GM19023 (cell line): ENCODE results near the gene SMAD1.

Experiments used
- ATAC-seq: cut with Tn5 transposase; IDR thresholded peaks from one replicate; pipeline ENCODE4 v1.9.1; 2021; ENCODE audit warnings: mild to moderate bottlenecking, moderate library complexity; ENCODE audit not compliant: unreplicated experiment

Gene SMAD1

DNA sequence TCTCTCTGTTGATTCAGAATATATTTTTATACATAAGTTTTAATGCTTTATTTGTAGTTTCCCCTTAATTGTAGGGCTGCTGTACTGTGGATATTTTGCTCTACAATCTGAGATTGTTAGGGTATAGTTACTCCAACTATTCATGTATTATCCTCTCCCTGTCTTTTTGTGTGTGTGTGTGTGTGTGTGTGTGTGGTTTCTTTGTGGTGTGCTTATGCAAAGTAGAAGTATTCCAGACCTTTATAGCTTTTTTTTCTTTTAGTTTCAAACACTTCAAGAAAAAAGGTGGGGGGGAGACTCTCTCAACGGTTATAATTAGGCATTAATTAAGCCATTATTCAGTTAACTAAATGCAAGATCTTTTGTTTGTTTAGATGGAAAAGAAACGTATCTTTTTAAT lies 6.7 kb downstream of the SMAD1 start:
- no peak for ATAC-seq

- ATAC-seq = no peak
Measured at GRCh38 chr4:145489556-145489955, 7.9 kb downstream of the SMAD1 start.

DNA sequence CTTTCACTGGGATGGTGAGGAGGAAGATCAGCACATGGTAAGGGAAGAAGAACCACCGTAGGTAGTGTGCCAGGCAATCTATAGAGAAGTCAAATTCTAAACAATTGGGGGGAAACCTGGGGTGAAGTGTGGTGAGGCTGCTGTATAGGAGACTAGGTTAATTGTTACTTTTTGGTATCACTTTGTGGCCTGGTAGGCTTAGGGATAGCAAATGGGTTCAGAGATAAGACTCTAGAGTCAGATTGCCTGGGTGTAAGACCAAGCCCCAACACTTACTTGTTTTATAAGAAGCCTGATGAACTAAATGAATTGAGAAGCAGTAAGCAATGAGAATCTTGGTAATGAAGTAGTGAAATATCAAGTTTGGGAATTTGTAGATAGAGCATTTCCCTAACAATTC lies 8.7 kb downstream of the SMAD1 start:
- no peak for ATAC-seq

DNA sequence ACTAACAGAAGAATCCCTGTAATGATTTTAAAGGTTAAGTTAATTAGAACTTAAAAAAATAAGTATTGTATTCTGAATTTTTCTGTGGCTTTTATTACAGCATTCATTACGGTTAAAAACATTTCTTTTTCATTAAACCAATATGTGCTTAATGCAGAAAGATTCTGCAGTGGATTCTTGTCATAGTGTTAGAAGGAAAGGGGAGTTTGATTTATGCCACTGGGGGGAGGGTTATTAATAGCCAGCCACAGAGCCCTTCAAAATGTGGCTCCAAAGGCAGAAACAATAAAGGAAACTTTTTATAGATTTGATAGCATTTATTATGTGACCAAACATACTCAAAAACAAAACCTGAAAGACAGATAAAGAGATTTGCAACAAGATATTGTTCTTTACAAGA lies 9.1 kb downstream of the SMAD1 start:
- no peak for ATAC-seq

DNA sequence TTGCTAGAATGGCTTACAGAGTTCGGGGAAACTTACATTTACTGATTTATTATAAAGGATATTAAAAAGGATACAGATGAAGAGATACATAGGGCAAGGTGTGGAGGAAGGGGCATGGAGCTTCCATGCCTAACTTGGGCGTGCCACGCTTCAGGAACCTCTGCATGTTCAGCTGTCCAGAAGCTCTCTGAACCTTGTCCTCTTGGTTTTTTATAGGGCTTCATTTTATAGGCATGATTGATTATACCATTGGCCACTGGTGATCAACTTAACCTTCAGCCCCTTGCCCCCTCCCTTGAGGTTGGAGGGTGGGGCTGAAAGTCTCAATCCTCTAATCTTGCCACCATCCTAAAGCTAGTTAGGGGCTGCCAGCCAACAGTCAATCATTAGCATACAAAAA lies 10.7 kb downstream of the SMAD1 start:
- no peak for ATAC-seq

- ATAC-seq = no peak
Measured at GRCh38 chr4:145493166-145493565, 11.5 kb downstream of the SMAD1 start.

DNA sequence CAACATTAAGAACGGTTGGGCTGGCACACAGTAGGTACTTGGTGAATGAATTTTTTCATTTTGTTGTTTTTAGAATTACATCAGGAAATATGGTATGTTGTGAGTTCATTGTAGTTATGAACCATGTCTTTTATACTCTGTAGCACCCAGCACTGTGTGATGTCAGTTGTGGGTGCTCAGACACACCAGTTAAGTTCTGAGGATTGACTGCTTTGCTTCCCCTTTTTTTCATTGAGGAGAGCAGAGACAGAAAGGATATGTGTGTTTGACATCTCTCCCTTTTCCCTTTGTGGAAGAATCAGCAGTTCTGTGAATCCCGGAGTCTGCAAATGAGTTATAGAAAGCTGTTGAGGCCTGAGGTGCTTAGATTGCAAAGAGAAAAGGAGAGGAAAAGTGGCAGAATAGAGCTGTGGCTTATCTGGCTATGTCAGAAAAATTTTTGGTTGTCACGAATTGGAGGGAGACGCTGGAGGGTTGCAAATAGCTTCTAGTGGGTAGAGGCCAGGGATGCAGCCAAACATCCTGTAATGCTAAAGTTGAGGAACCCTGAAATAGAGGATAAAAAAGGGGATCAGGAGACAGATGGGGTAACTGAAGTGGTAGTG lies 13.1 kb downstream of the SMAD1 start:
- no peak for ATAC-seq

DNA sequence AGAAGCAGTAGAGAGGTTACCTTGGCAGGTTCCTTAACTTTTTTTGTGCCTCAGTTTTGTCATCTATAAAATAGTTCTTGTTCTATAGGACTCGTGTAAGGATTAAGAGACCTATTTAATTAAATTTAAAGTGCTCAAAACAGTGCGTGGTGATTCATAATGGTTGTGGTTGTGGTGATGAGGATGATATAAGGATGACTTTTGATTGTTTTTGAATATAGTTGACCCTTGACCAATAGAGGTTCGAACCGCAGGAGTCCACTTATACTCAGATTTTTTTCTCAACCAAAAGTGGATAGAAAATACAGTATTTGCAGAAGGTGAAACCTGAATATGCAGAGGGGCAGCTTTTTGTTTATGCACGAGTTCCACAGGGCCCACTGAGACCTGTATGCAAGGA lies 14.6 kb downstream of the SMAD1 start:
- no peak for ATAC-seq

DNA sequence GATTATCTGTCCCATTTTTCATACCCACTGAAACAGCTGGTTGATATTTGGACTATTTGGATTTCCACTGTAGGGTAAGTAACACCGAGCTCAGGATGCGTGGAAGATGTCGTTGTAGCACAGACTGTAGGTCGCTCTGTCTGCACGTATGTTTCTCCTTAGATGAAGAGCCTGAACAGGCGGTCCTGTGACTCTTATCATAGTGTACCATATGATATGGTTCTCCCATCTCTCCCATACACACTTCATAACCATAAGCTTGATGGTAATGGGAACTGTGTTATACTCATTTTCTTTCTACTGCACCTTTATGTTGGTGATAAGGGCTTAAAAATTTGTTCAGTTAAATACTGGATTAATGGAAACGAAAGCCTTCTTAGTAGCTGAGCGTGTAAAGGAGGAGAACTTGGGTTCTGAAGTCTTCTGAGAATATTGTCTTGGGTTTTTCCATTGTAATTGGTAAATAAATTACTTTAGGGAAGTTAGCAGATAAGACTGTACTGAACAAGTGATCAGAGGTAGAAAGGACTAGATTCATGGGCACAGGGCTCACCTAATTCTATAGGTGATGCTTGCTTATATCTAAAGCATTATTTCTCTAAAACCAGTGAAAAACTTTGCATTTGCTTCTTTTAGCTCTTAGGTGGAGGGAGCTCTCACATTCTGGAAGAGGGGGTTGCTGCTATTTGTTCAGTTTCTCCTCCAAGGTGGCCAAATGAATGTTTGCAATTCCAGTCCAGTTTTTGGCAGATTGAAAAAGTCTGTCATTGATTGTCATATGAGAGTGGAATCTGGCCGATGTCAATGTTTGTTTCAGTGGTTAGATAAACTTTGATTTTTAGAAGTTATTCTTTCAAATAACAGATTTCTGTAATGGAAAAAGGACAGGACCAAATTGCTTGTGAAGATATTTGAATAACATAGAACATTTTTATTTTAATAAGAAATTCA lies 15.8 kb downstream of the SMAD1 start:
- no peak for ATAC-seq

DNA sequence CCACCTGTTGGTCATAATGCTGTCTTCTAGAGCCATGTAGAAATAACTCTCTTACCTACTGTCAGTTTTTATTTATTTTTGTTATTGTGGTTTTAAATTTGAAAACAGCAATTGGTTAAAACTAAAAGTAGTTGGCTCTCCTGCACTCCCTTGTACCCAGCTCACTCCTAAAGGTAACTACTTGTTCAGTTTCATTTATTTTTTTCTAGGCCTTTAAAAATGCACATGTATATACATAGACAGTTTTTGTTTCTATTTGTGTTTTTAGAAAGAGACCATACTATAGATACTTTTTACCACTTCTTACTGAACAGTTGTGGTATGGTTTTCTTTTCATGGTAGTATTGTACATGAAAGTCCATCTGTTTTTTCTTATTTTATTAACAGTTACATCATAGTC lies 16.8 kb downstream of the SMAD1 start:
- no peak for ATAC-seq

DNA sequence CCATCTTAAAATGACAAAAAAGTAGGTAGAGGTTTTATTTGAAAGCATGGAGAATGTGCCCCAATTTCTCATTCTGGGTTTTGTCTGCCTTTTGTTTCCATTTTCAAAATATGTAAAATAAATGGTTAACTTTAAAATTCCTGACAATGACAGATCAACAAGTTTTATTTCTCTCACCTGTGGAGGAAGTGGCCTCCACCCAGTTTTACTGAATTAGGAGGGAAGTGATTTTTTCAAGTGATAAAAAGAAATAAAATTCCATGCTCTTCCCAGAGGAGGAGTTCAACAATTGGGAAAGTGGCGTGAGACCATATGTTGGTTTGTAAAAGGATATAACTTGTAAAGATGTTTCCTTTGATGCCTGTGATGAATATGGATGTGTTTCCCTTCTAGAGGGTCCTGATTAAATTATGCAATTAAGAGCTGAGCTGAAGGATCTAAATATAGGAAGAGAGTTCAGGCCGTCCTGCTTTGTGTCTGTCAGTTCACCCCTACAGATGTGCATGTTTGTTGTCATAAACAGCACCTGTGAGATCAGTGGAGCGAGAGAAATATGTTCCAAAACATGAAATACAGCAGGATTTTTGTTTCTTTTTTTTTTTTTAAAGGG lies 19.5 kb downstream of the SMAD1 start:
- peak; percentile 60 for ATAC-seq

DNA sequence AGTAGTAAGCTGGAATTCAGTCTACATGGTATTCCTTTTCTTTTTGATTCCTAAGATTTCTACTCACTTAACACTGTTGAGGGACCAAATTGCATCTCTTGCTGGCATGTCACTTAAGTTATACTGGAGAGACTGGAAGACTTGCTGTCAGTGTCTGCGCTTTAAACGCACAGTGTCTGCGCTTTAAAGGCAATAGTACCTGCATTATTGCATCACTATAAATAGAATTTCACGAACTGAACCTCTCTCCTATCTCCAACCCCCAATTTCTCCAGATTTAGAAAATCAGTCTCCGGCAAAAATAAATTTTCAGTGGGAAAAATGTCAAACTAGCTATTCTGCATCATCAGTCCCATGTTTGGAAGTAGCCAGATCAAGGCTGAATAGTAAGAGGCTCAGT lies 21.2 kb downstream of the SMAD1 start:
- ATAC-seq = no peak

DNA sequence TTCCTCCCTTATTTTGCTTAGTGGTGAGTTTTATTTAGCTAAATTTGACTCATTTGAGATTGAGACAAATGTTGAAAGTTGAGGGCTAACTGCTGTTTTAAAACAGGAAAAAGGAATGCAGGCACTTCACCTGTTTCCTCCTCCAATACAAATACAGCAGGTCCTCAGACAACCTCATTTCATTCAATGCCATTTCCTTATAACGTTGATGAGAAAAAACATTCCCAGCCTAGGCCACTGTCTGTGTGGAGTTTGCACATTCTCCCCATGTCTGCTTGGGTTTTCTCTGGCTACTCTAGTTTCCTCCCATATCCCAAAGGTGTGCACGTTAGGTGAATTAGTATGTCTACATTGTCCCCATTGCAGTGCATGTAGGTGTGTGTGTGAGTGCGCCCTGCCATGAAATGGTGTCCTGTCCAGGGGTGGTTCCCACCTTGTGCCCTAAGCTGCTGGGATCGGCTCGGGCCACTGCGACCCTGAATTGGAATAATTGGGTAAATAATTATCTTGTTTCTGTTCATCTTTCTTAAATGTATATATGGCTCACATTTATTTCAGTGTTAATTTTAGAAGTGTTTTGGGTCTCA lies 21.9 kb downstream of the SMAD1 start:
- ATAC-seq = no peak

GRCh38 chr4:145505995-145506394 lies 24.3 kb downstream of the SMAD1 start:
- no peak for ATAC-seq

GRCh38 chr4:145507636-145508035 lies 26.0 kb downstream of the SMAD1 start:
- no peak for ATAC-seq

DNA sequence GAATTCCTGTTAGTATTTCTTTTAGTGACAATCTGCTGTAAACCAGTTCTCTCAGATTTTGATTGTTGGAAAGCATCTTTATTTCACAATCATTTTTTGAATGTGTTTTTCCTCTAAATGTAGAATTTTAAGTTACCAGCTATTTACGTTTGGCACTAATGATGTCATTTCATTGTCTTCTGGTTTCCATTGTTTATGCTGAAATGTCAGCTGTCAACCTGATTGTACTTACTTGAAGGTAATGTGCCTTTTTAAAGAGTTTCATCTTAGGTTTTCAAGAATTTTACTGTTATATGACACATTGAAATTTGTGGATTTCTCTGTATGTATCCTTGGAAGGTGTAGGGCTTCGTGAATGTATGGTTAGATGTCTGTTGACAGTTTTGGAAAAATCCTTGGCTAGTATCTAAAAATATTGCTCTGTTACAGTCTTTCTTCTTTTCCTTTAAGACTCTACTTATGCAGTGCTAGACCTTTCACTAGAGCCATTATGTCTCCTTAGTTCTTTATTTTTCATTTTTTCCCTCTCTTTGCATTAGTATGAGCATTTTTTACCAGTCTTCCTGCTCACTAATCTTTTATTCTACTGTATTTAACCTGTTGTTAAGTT lies 30.4 kb downstream of the SMAD1 start:
- ATAC-seq = no peak

- ATAC-seq = no peak
Measured at GRCh38 chr4:145513020-145513621, 31.5 kb downstream of the SMAD1 start.

- ATAC-seq = no peak
Measured at GRCh38 chr4:145520172-145520571, 38.5 kb downstream of the SMAD1 start.

GRCh38 chr4:145521282-145521681 lies 39.6 kb downstream of the SMAD1 start:
- no peak for ATAC-seq

DNA sequence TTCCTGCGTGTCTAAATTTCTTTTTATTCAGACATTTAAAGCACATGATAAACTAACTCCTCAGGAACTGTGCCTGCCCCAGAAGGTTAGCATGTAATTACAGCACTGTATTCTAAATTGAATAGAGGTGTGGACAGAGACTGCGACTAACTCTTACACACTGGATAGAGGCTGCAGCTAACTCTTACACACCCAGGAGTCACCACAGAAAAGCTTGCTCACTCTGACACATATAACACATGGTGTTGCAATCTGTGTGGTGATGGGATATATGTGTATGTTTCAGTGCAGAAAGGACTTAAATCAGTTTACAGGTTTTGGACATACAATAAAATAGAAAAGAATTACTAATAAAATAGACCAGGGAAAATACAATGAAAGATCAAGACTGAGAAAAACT lies 41.5 kb downstream of the SMAD1 start:
- ATAC-seq = no peak

- no peak for ATAC-seq
Measured at GRCh38 chr4:145524552-145524951, 42.9 kb downstream of the SMAD1 start.
